Transverse colon (tissue), 4 donors: ENCODE results near the gene OR6Q1.

ENCODE experiments used
- CTCF ChIP-seq, 5 experiments: fragments of 200-600 bp in 3 of 5; fragments of 450-650 bp in 2 of 5; sonication (generic) in 3 of 5; IDR thresholded peaks; 1 replicate in 2 of 5; 2 replicates in 3 of 5; pipeline ENCODE4 v1.5.1; 2016 to 2017; ENCODE audit warnings: antibody characterized with exemption in 5 of 5, inconsistent platforms in 3 of 5, mild to moderate bottlenecking in 2 of 5, moderate library complexity in 1 of 5
- POLR2A ChIP-seq: fragments of 450-650 bp; IDR thresholded peaks from one replicate; pipeline ENCODE4 v1.6.1; 2016; ENCODE audit warnings: antibody characterized with exemption, mild to moderate bottlenecking, moderate library complexity
- POLR2AphosphoS5 ChIP-seq, 3 donors: sonication (generic); formaldehyde crosslinking; IDR thresholded peaks; one replicate each; pipeline ENCODE4 v1.6.1; 2016; ENCODE audit warnings: antibody characterized with exemption in 3 of 3

GRCh38 chr11:58028687-58029411, 1.9 kb upstream of the OR6Q1 start:
- no peak for TF ChIP-seq CTCF (IDR thresholded peaks at IDR 0.05)
- no peak for TF ChIP-seq POLR2AphosphoS5 (IDR thresholded peaks at IDR 0.05)
- TF ChIP-seq POLR2A: no peak
